ENCODE results near the gene PSMB1. TPM values are rescaled to one million over a fixed set of nuclear protein-coding genes. Genes with fewer than 3 reads are reported as not detected.
A peak's percentile ranks its signal among the peaks of the same experiment; 100 is the strongest.

The PSMB1 gene
- total and polyA plus RNA-seq, 9 of the 15 experiments (the other 6 are each of a cell fraction or from before 2014, with no cell fraction given): 447 to 2,953 (median 884) TPM

GRCh38 chr6:170542031-170542719, 10.9 kb downstream of the PSMB1 start (continued):
- no peak for TF ChIP-seq VEZF1 (CRISPR knock-in tag; IDR thresholded peaks at IDR 0.05)

GRCh38 chr6:170537329-170537728, 15.8 kb downstream of the PSMB1 start:
- ATAC-seq: no peak
- CTCF ChIA-PET (ENCODE audit: low intra/inter-chr PET ratio): no interaction called here
- peaks cover 97% of the 10 kb centered on the region for H3K36me3 ChIP-seq (ENCODE audit: control insufficient read depth, insufficient read depth, low read length)
- no peak overlapping the region for H3K27ac ChIP-seq (ENCODE audit: extremely low read depth, low read depth, low read length)
- peaks cover 16% of the 10 kb centered on the region; the same call in 1 of the 2 replicates for H4K20me1 ChIP-seq (replicated peaks; ENCODE audit: control insufficient read depth, insufficient read depth, low read length)
- H3K27me3 ChIP-seq (ENCODE audit: control insufficient read depth in 2 of 2, insufficient read depth in 2 of 2, low read length in 2 of 2): no peaks in the 10 kb centered on the region
- H2AFZ ChIP-seq (ENCODE audit: low read depth, low read length): no peak overlapping the region
- no peak for DNase-seq (ENCODE audit: extremely low read depth in 1 of 4, low spot score in 3 of 4)
- BruUV-seq (replicated peaks): no TSS peak
- FAIRE-seq: no peak
- H3K79me2 ChIP-seq (ENCODE audit: control insufficient read depth, insufficient read depth, low read length): peaks cover 33% of the 10 kb centered on the region; the same call in 2 of the 3 replicates
- 88% methylated on average over 4 of the region's 4 CpGs for WGBS (ENCODE audit: insufficient coverage, low coverage, missing lambda C conversion rate)
- no peak overlapping the region for H3K9ac ChIP-seq (ENCODE audit: insufficient read depth in 1 of 2, low read depth in 2 of 2, low read length in 2 of 2)
- H3K9me3 ChIP-seq (replicated peaks; ENCODE audit: control insufficient read depth, insufficient read depth, low read depth, low read length): no peaks in the 10 kb centered on the region
- TF ChIP-seq SUPT5H (IDR thresholded peaks at IDR 0.05) (peak; percentile 39; the same call in 1 of the 2 replicates), ZNF224 (CRISPR knock-in tag; IDR thresholded peaks at IDR 0.05) (no peak), SMC3 (conservative IDR thresholded peaks at IDR 0.05; ENCODE audit: insufficient read depth, low read depth, low read length) (no peak), XRCC3 (IDR thresholded peaks at IDR 0.05) (no peak), CBFA2T3 (IDR thresholded peaks at IDR 0.05) (no peak), ESRRA (IDR thresholded peaks at IDR 0.05; ENCODE audit: borderline replicate concordance, low read depth) (no peak), POLR2A (conservative IDR thresholded peaks at IDR 0.05) (0 out of 2 replicates have a peak, but pooled peaks have one; percentile 46), TRIM24 (IDR thresholded peaks at IDR 0.05) (no peak), NFXL1 (CRISPR knock-in tag; IDR thresholded peaks at IDR 0.05) (no peak), STAG1 (CRISPR knock-in tag; IDR thresholded peaks at IDR 0.05; ENCODE audit: borderline replicate concordance) (no peak), ZFP1 (CRISPR knock-in tag; IDR thresholded peaks at IDR 0.05) (no peak), RBM22 (IDR thresholded peaks at IDR 0.05; ENCODE audit: low read depth, low read length, poor library complexity, severe bottlenecking) (no peak)
- TF ChIP-seq, protein P1, sequence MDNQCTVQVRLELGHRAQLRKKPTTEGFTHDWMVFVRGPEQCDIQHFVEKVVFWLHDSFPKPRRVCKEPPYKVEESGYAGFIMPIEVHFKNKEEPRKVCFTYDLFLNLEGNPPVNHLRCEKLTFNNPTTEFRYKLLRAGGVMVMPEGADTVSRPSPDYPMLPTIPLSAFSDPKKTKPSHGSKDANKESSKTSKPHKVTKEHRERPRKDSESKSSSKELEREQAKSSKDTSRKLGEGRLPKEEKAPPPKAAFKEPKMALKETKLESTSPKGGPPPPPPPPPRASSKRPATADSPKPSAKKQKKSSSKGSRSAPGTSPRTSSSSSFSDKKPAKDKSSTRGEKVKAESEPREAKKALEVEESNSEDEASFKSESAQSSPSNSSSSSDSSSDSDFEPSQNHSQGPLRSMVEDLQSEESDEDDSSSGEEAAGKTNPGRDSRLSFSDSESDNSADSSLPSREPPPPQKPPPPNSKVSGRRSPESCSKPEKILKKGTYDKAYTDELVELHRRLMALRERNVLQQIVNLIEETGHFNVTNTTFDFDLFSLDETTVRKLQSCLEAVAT (IDR thresholded peaks at IDR 0.05): no peak
- no peaks in the 10 kb centered on the region for H3K9me1 ChIP-seq (ENCODE audit: control insufficient read depth, insufficient read depth, low read length)
- no peak overlapping the region for H3K4me2 ChIP-seq (ENCODE audit: insufficient read depth, low read length)
- POLR2A ChIA-PET: interaction anchor here (1.4 kb wide), 1 partner anchor 12 kb away, joined by 4 read pairs; no protein-coding TSS in a partner anchor
- no peaks in the 10 kb centered on the region for H3K4me1 ChIP-seq (replicated peaks in 1 of 2; ENCODE audit: control insufficient read depth in 2 of 2, insufficient read depth in 2 of 2, low read length in 2 of 2)
- intact Hi-C loops (cut with micrococcal nuclease): no loop called here
- in situ Hi-C loops (cut with MboI): no loop called here
- H3K4me3 ChIP-seq: no peak overlapping the region

All from K562 (cell line).